NB4 (cell line): ENCODE measurements around the gene TBC1D4.

Source experiments
- DNase-seq: peaks from one replicate; pipeline ENCODE4 v3.0.0; 2010; ENCODE audit warnings: low read depth
- H3K4me3 ChIP-seq: one replicate; pipeline ENCODE4 v1.5.1; 2011; ENCODE audit warnings: mild to moderate bottlenecking, low read depth, low read length, moderate library complexity
- MYC ChIP-seq: IDR thresholded peaks from 2 replicates; pipeline ENCODE4 v1.6.1; 2011; ENCODE audit warnings: low read depth, low read length
- POLR2A ChIP-seq: IDR thresholded peaks from 2 replicates; pipeline ENCODE4 v1.6.1; 2011; ENCODE audit warnings: mild to moderate bottlenecking; ENCODE audit not compliant: insufficient read length; ENCODE audit errors: extremely low read depth
- TF ChIP-seq, protein P1 (sequence below): IDR thresholded peaks from one replicate; pipeline ENCODE4 v1.5.1; 2012; ENCODE audit warnings: low read depth, low read length
- TF ChIP-seq, protein P2 (sequence below): IDR thresholded peaks from 2 replicates; pipeline ENCODE4 v1.6.1; 2011; ENCODE audit warnings: low read depth, low read length

Gene TBC1D4

DNA sequence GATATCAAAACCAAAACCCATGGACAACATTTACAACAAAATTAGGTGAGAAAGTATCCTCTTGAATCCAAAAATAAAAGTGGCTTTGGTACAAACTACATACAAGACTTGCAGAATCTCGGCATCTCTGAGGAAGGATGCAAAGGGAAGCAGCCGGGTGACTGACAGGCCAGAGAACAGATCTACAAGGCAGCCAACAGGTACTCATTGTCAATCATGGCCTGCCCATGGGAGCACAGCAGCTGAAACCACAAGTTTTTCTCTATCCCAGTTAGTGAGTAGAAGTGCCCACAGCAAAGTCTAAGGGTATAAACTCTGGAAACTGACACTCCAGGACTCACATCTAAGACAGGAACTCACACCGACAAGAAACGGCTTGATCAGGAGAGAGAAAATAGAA is 74.5 kb downstream of the TBC1D4 start:
- TF ChIP-seq, protein P1, sequence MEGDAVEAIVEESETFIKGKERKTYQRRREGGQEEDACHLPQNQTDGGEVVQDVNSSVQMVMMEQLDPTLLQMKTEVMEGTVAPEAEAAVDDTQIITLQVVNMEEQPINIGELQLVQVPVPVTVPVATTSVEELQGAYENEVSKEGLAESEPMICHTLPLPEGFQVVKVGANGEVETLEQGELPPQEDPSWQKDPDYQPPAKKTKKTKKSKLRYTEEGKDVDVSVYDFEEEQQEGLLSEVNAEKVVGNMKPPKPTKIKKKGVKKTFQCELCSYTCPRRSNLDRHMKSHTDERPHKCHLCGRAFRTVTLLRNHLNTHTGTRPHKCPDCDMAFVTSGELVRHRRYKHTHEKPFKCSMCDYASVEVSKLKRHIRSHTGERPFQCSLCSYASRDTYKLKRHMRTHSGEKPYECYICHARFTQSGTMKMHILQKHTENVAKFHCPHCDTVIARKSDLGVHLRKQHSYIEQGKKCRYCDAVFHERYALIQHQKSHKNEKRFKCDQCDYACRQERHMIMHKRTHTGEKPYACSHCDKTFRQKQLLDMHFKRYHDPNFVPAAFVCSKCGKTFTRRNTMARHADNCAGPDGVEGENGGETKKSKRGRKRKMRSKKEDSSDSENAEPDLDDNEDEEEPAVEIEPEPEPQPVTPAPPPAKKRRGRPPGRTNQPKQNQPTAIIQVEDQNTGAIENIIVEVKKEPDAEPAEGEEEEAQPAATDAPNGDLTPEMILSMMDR: no peak
- TF ChIP-seq, protein P2, sequence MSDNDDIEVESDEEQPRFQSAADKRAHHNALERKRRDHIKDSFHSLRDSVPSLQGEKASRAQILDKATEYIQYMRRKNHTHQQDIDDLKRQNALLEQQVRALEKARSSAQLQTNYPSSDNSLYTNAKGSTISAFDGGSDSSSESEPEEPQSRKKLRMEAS: no peak
- TF ChIP-seq POLR2A (no peak), MYC (no peak)
- no peak for DNase-seq
- H3K4me3 ChIP-seq: no peak overlapping the region

DNA sequence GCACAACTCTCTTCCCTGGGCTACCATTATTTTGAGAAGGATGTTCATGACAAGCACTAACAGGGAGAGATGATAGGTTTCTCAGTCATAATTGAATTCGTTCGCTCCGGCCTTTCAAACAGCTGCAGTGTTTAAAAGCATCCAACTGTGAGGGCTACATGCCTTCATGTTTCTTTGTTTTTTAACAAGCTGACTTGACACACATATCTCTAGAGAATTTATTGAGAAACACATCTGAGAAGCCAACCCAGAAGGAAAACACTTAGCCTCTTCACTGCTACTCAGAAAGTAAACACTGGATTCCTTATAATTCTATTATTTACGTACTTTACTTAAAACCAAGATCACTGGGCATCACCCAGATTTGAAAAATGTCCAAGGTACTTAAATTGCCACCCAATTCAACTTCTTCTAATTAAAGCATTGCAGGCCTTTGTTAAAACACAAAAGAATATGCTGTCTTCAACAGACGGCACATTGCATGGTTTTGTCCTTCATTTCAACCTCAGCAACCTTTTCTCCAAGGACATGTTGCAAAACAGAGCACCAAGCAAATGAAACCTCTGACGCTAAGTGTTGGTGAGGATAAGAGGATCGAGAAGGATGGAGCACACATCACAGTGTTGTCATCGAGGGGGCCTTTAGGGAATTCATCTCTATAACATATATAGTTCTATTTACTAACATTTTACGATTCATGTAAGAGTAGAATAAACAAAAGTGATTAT is 75.8 kb downstream of the TBC1D4 start:
- no peak for DNase-seq
- TF ChIP-seq, protein P2: no peak
- no peak overlapping the region for H3K4me3 ChIP-seq

DNA sequence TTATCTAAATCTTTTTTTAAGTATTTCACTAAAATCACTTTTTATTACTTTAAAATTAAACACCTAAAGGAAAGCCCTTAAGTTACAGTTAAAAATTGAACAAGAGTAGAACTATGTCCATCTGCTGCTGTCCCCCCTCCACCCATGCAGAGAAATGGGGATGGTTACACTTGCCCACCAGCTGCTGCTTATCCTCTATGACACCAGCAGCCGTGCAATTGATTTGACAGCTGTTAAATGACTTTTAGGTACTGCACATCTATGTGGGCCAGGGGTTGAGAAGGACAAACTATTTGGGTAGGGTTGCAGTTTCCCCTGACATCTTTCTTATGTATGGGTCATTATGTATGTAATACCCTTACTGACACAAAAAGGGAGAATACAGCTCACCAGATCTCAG is 77.2 kb downstream of the TBC1D4 start:
- no peak overlapping the region for H3K4me3 ChIP-seq
- TF ChIP-seq POLR2A (no peak), MYC (no peak)
- TF ChIP-seq, protein P2: no peak
- TF ChIP-seq, protein P1: no peak
- DNase-seq: no peak

DNA sequence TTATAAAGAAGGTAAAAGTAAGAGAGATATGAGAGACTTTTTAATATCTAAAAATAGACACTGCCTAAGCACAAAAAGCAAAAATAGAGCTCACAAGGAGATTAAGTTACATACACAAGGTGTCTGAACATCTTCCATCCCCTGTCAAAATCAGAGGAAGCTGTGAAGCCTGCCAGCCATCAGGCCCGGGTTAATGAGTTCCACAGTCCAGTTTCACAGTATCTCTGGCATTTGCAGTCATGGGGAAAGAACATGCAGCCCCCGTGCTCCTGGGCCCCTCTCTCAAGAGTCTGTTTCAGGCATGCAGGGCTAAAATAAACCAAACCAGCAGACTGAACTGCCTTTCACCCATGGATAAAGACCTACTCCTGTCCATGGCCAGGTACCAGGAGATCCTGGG is 79.2 kb downstream of the TBC1D4 start:
- TF ChIP-seq, protein P2: no peak
- no peak for TF ChIP-seq MYC
- no peak for TF ChIP-seq POLR2A
- TF ChIP-seq, protein P1: no peak
- no peak overlapping the region for H3K4me3 ChIP-seq
- no peak for DNase-seq

DNA sequence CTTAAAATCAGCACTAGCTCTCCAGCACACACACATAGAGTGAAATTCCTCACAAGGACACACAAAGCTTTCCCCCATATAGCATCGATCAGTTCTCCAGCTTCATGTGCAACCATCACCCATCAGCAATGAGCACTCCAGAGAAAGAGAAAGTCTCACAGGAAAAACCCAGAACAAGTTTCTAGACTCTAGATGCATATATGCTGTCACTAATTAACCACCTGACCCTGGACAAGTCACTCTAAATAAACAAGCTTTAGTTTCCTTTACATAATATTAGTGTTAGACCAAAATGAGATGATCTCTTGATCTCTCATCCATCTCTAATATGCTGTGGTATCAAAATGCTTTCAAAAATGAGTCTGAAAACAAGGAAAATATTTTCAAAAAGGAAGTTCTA is 81.2 kb downstream of the TBC1D4 start:
- no peak for DNase-seq
- TF ChIP-seq MYC (no peak), POLR2A (no peak)
- TF ChIP-seq, protein P1: no peak
- TF ChIP-seq, protein P2: no peak
- H3K4me3 ChIP-seq: no peak overlapping the region

DNA sequence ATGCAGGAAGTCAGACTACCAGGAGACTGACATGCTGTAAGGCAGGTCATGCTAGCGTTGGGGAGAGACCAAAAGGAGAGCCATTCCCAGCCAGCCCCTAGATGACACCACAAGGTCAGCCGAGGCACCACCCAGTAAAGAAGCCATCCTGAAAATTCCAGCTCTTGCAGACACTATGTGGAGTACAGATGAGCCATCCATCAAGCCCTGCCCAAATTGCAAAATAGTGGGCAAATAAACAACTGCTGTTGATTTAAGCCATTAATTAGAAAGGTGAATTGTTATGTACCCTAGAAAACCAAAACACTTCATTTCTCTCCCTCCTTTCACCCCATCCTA is 82.1 kb downstream of the TBC1D4 start:
- no peak for DNase-seq

More for the DNA sequence above, 82.1 kb downstream of the TBC1D4 start:
- H3K4me3 ChIP-seq: no peak overlapping the region
- TF ChIP-seq MYC: no peak
- TF ChIP-seq, protein P1: no peak
- TF ChIP-seq, protein P2: no peak
- TF ChIP-seq POLR2A: no peak
